NCI-H2196 treated with DMSO at 0.1 percent for 48 hours (cell line): Measurements from ENCODE around the gene CYP2J2.
"Not testable (repeated sequence)": the region's sequence is repeated elsewhere in the genome, so short reads cannot be mapped to it uniquely, and the experiment has no call there.

Experiments used
- DNase-seq: peaks from one replicate; lab custom pipeline; 2025; ENCODE audit not compliant: unreplicated experiment; lab: John Stamatoyannopoulos, UW

The CYP2J2 gene

GRCh38 chr1:59871746-59872145 is 54.8 kb downstream of the CYP2J2 start:
- no peak for DNase-seq

- DNase-seq = no peak
Observed at GRCh38 chr1:59866462-59866861, 60.1 kb downstream of the CYP2J2 start.

GRCh38 chr1:59857679-59858354 is 68.8 kb downstream of the CYP2J2 start:
- no peak for DNase-seq

DNA sequence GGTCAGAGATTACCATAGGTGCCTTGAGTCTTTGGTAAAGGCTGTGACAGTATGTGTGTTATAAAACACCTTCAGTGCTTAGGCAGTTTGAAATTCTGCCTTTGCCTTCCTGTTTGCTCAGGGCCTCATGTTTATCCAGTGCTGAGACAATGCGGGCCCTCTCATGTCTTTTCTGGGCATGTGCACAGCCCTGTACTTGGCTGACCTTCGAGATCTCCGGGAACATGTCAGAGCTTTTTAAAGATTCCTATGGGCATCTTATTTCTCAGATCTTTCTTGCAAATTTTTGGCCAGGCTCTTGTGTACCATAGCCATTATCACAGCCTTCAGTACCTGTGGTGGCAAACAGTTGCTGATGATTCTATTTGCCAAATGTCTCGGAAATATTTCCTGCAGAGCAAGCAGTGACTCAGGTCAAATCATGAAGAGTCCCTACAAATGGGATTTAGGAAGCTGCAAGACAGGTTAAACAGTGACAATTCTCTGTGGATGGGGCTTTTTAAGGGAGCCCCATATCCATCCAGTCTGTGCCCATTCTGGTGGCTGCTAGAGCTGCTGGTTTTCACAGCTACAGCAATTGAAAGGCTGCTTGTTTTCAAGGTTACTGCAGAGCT is 69.7 kb downstream of the CYP2J2 start:
- peak; percentile 54 for DNase-seq

GRCh38 chr1:59855297-59855696 is 71.3 kb downstream of the CYP2J2 start:
- DNase-seq = not testable (repeated sequence)

DNA sequence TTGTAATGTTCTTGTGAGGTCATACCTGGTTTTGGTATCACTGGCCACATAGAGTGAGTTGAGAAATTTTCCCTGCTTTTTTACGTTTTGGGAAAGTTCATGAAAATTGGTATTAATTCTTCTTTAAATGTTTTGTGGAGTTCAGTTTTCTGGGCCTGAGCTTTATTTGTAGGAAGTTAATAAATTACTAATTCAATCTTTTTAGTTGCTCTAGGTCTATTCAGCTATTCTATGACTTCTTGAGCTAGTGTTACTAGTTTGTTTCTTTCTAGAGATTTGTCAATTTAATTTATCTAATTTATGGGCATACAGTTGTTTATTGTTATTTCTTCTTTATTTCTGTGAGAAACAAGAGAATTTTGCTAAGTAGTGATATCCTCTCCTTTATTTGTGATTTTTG is 74.5 kb downstream of the CYP2J2 start:
- DNase-seq = no peak

- no peak for DNase-seq
Observed at GRCh38 chr1:59846895-59847282, 79.7 kb downstream of the CYP2J2 start.

GRCh38 chr1:59846209-59846894 is 80.2 kb downstream of the CYP2J2 start:
- no peak for DNase-seq

DNA sequence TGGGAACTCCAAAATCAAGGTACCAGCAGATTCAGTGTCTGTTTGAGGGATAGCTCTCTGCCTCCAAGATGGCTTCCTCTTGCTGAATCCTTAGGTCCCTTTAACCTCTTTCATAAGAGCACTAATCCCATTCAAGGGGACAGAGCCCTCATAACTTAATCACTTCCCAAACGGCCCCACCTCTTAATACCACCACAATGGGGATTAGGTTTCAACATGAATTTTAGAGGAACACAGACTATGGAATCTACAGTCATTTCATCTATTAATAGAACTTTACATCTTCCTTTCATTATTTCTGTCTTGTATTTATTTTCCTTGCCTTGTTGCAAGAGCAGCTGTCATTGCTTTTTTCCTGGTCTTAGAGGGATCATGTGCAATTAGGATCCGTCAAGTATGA is 81.5 kb downstream of the CYP2J2 start:
- no peak for DNase-seq
